HepG2 (cell line): Measurements from ENCODE around the gene DEFB129. TPM values are rescaled to one million over a fixed set of nuclear protein-coding genes. Genes with fewer than 3 reads are reported as not detected.

Experiments used
- ATF3 ChIP-seq: sonication (generic); formaldehyde crosslinking; IDR thresholded peaks from 2 replicates; pipeline ENCODE4 v1.4.0; 2020; ENCODE audit warnings: missing genetic modification reagents
- BCL6 ChIP-seq: IDR thresholded peaks from 2 replicates; pipeline ENCODE4 v1.6.1; 2016; ENCODE audit warnings: missing genetic modification reagents, missing compliant biosample characterization
- FOXJ3 ChIP-seq: sonication (generic); formaldehyde crosslinking; IDR thresholded peaks from 2 replicates; pipeline ENCODE4 v1.4.0; 2020; ENCODE audit warnings: missing genetic modification reagents, mild to moderate bottlenecking, borderline replicate concordance
- KDM2A ChIP-seq: sonication (generic); formaldehyde crosslinking; IDR thresholded peaks from 2 replicates; pipeline ENCODE4 v1.4.0; 2020; ENCODE audit warnings: low read depth, missing genetic modification reagents, borderline replicate concordance
- KLF11 ChIP-seq: IDR thresholded peaks from 2 replicates; pipeline ENCODE4 v1.6.1; 2016; ENCODE audit warnings: missing compliant biosample characterization
- MAZ ChIP-seq, 2 experiments: sonication (generic) in 1 of 2; formaldehyde crosslinking in 1 of 2; IDR thresholded peaks; 2 replicates each; pipeline versions ENCODE4 v1.5.0 to v1.6.1; 2012 to 2020; ENCODE audit warnings: low read depth in 2 of 2, mild to moderate bottlenecking in 2 of 2, borderline replicate concordance in 1 of 2, improper control_type of control experiment in 1 of 2, low read length in 1 of 2, missing genetic modification reagents in 1 of 2, moderate library complexity in 1 of 2
- MIER2 ChIP-seq: IDR thresholded peaks from 2 replicates; pipeline ENCODE4 v1.6.1; 2016; ENCODE audit warnings: missing biosample characterization, missing genetic modification reagents
- MIER3 ChIP-seq: IDR thresholded peaks from 2 replicates; pipeline ENCODE4 v1.6.1; 2016; ENCODE audit warnings: missing compliant biosample characterization, borderline replicate concordance
- NKX3-1 ChIP-seq: sonication (generic); formaldehyde crosslinking; IDR thresholded peaks from 2 replicates; pipeline ENCODE4 v1.5.0; 2020; ENCODE audit warnings: missing genetic modification reagents
- PAX8 ChIP-seq: sonication (generic); formaldehyde crosslinking; IDR thresholded peaks from 2 replicates; pipeline ENCODE4 v1.8.0; 2022; ENCODE audit warnings: mild to moderate bottlenecking, missing genetic modification reagents, borderline replicate concordance
- RELA ChIP-seq: sonication (generic); formaldehyde crosslinking; IDR thresholded peaks from 2 replicates; pipeline ENCODE4 v1.4.0; 2020; ENCODE audit warnings: missing genetic modification reagents
- TBL1XR1 ChIP-seq: fragments of 150-350 bp; IDR thresholded peaks from 2 replicates; pipeline ENCODE4 v1.6.1; 2014; ENCODE audit warnings: borderline replicate concordance, low read length; ENCODE audit not compliant: partially characterized antibody
- THAP7 ChIP-seq: sonication (generic); formaldehyde crosslinking; IDR thresholded peaks from 2 replicates; pipeline ENCODE4 v1.8.1; 2023; ENCODE audit warnings: mild to moderate bottlenecking, missing genetic modification reagents
- WIZ ChIP-seq: sonication (generic); formaldehyde crosslinking; IDR thresholded peaks from 2 replicates; pipeline ENCODE4 v1.5.1; 2020; ENCODE audit warnings: mild to moderate bottlenecking, missing genetic modification reagents
- XBP1 ChIP-seq: sonication (generic); formaldehyde crosslinking; IDR thresholded peaks from 2 replicates; pipeline ENCODE4 v1.5.0; 2020; ENCODE audit warnings: missing genetic modification reagents
- ZNF331 ChIP-seq: sonication (generic); formaldehyde crosslinking; IDR thresholded peaks from 2 replicates; pipeline ENCODE4 v1.4.0; 2020; ENCODE audit warnings: missing genetic modification reagents
- ZNF670 ChIP-seq: sonication (generic); formaldehyde crosslinking; IDR thresholded peaks from 2 replicates; pipeline ENCODE4 v1.8.0; 2022; ENCODE audit warnings: mild to moderate bottlenecking, missing genetic modification reagents, borderline replicate concordance
- ZNF788 ChIP-seq: sonication (generic); formaldehyde crosslinking; IDR thresholded peaks from 2 replicates; pipeline ENCODE4 v1.5.0; 2020; ENCODE audit warnings: mild to moderate bottlenecking, missing genetic modification reagents, borderline replicate concordance
- polyA plus RNA-seq, 8 experiments: library from polyadenylated mRNA; depleted of rRNA in 3 of 8; stranded (reverse) in 7 of 8; unstranded in 1 of 8; fragments of >200 nt; fragmentation: Illumina TruSeq in 4 of 8; extraction: Trizol in 4 of 8; gene quantifications; 2 replicates each; pipeline versions ENCODE4 v1.2.1 to v1.2.3, GENCODE V29; 2011 to 2016; ENCODE audit warnings: low read depth in 4 of 8, missing spikeins in 1 of 8, mixed read lengths in 1 of 8; ENCODE audit not compliant: insufficient read depth in 1 of 8
- total RNA-seq, 5 experiments: library from RNA; depleted of rRNA; stranded (reverse); fragments of >200 nt; fragmentation: Illumina TruSeq; extraction: Trizol; gene quantifications; 2 replicates each; pipeline ENCODE4 v1.2.3, GENCODE V29; 2016; ENCODE audit warnings: low read depth in 1 of 5
- TF ChIP-seq, protein P1 (sequence below): sonication (generic); formaldehyde crosslinking; IDR thresholded peaks from 2 replicates; pipeline ENCODE4 v1.4.0; 2020; ENCODE audit warnings: missing genetic modification reagents
- TF ChIP-seq, protein P2 (sequence below): IDR thresholded peaks from 2 replicates; pipeline ENCODE4 v1.6.1; 2018; ENCODE audit warnings: missing genetic modification reagents
- TF ChIP-seq, protein P3 (sequence below): sonication (generic); formaldehyde crosslinking; conservative IDR thresholded peaks from 2 replicates; pipeline ENCODE4 v1.4.0; 2020; ENCODE audit warnings: mild to moderate bottlenecking, missing genetic modification reagents, moderate library complexity

The DEFB129 gene
- total and polyA plus RNA-seq, 2 of the 13 experiments (the other 11 are each of a cell fraction or from before 2014, with no cell fraction given) = not detected

- TF ChIP-seq THAP7 (peak; percentile 78; the same call in 1 of the 2 replicates), BCL6 (peak; percentile 64), RELA (CRISPR knock-in tag) (peak; percentile 96), TBL1XR1 (peak; percentile 15), NKX3-1 (CRISPR knock-in tag) (peak; percentile 80; the same call in 1 of the 2 replicates), ZNF788 (CRISPR knock-in tag) (peak; percentile 87; the same call in 1 of the 2 replicates), ZNF670 (CRISPR knock-in tag) (peak; percentile 86; the same call in 1 of the 2 replicates), XBP1 (CRISPR knock-in tag) (0 out of 2 replicates have a peak, but pooled peaks have one; percentile 22), WIZ (peak; percentile 93), FOXJ3 (CRISPR knock-in tag) (peak; percentile 71), MAZ (IDR thresholded peaks at IDR 0.05; ENCODE audit: borderline replicate concordance, low read depth, low read length) (peak; percentile 79; the same call in 1 of the 2 replicates), MAZ (CRISPR knock-in tag; IDR thresholded peaks at IDR 0.05; ENCODE audit: low read depth) (peak; percentile 98), KDM2A (CRISPR knock-in tag) (peak; percentile 98), MIER3 (CRISPR knock-in tag) (peak; percentile 91; the same call in 1 of the 2 replicates), PAX8 (CRISPR knock-in tag) (no peak; the same call in 1 of the 2 replicates), ATF3 (no peak; the same call in 1 of the 2 replicates), KLF11 (CRISPR knock-in tag) (peak; percentile 97), MIER2 (CRISPR knock-in tag) (no peak; the same call in 1 of the 2 replicates), ZNF331 (CRISPR knock-in tag) (peak; percentile 81)
- TF ChIP-seq, protein P1, sequence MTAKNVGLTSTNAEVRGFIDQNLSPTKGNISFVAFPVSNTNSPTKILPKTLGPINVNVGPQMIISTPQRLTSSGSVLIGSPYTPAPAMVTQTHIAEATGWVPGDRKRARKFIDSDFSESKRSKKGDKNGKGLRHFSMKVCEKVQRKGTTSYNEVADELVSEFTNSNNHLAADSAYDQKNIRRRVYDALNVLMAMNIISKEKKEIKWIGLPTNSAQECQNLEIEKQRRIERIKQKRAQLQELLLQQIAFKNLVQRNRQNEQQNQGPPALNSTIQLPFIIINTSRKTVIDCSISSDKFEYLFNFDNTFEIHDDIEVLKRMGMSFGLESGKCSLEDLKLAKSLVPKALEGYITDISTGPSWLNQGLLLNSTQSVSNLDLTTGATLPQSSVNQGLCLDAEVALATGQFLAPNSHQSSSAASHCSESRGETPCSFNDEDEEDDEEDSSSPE (CRISPR knock-in tag) = peak; percentile 90
- TF ChIP-seq, protein P2, sequence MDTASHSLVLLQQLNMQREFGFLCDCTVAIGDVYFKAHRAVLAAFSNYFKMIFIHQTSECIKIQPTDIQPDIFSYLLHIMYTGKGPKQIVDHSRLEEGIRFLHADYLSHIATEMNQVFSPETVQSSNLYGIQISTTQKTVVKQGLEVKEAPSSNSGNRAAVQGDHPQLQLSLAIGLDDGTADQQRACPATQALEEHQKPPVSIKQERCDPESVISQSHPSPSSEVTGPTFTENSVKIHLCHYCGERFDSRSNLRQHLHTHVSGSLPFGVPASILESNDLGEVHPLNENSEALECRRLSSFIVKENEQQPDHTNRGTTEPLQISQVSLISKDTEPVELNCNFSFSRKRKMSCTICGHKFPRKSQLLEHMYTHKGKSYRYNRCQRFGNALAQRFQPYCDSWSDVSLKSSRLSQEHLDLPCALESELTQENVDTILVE (CRISPR knock-in tag) = peak; percentile 95
- TF ChIP-seq, protein P3, sequence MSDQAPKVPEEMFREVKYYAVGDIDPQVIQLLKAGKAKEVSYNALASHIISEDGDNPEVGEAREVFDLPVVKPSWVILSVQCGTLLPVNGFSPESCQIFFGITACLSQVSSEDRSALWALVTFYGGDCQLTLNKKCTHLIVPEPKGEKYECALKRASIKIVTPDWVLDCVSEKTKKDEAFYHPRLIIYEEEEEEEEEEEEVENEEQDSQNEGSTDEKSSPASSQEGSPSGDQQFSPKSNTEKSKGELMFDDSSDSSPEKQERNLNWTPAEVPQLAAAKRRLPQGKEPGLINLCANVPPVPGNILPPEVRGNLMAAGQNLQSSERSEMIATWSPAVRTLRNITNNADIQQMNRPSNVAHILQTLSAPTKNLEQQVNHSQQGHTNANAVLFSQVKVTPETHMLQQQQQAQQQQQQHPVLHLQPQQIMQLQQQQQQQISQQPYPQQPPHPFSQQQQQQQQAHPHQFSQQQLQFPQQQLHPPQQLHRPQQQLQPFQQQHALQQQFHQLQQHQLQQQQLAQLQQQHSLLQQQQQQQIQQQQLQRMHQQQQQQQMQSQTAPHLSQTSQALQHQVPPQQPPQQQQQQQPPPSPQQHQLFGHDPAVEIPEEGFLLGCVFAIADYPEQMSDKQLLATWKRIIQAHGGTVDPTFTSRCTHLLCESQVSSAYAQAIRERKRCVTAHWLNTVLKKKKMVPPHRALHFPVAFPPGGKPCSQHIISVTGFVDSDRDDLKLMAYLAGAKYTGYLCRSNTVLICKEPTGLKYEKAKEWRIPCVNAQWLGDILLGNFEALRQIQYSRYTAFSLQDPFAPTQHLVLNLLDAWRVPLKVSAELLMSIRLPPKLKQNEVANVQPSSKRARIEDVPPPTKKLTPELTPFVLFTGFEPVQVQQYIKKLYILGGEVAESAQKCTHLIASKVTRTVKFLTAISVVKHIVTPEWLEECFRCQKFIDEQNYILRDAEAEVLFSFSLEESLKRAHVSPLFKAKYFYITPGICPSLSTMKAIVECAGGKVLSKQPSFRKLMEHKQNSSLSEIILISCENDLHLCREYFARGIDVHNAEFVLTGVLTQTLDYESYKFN (CRISPR knock-in tag) = peak; percentile 47; the same call in 1 of the 2 replicates
Observed at GRCh38 chr20:266596-267562, 39.8 kb downstream of the DEFB129 start (continued).
